Panc1 (cell line): ENCODE measurements around the gene MTX1.

Experiments used
- CTCF ChIP-seq: fragments of 450-650 bp; IDR thresholded peaks from 2 replicates; pipeline ENCODE4 v1.5.1; 2017; ENCODE audit warnings: mild to moderate bottlenecking
- POLR2AphosphoS5 ChIP-seq: IDR thresholded peaks from 2 replicates; pipeline ENCODE4 v1.6.1; 2012; ENCODE audit warnings: mild to moderate bottlenecking, low read depth, low read length, moderate library complexity
- TCF7L2 ChIP-seq: IDR thresholded peaks from 2 replicates; pipeline ENCODE4 v1.6.1; 2011; ENCODE audit warnings: mild to moderate bottlenecking, low read depth, low read length, inconsistent platforms

DNA sequence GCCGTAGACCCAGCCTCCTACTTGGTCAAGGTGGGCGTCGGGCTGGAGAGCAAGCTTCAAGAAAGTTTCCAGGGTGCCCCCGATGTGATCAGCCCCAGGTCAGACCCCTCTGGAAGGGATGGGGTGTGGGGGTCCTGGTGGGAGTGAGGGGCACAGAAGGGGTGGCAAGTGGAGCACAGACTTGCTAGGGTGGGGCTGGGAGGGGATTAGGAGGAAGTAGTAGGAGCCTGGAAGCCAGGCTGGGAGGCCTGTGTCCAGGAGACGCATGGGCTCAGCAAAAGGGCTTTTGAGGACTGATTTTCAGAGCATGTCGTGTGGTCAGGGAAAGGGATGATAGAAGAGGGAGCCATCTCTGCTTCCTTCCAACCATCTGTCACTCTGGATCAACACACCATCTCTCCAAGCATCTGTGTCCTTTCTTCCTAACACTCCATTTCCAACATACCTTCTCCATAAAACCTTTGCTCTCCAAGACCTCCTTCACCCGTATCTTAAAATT, 26.4 kb upstream of the MTX1 start:
- TF ChIP-seq CTCF (no peak), POLR2AphosphoS5 (no peak), TCF7L2 (no peak)
